Thyroid gland (tissue), 4 donors: ENCODE measurements around the gene SPPL2C. TPM values are rescaled to one million over a fixed set of nuclear protein-coding genes. Genes with fewer than 3 reads are reported as not detected.
"Not testable (repeated sequence)": the region's sequence is repeated elsewhere in the genome, so short reads cannot be mapped to it uniquely, and the experiment has no call there.

Experiments
- DNase-seq, 2 donors: peaks; one replicate each; pipeline ENCODE4 v3.0.0-alpha.2; 2019
- H3K27ac ChIP-seq, 3 donors: fragments of 200-600 bp; sonication (generic); 1 replicate in 2 of 3; 2 replicates in 1 of 3; pipeline ENCODE4 v1.5.1; 2016 to 2019; ENCODE audit warnings: mild to moderate bottlenecking in 1 of 3, moderate library complexity in 1 of 3
- H3K27me3 ChIP-seq: fragments of 200-600 bp; sonication (generic); one replicate; pipeline ENCODE4 v1.5.1; 2019
- H3K36me3 ChIP-seq, 2 donors: fragments of 200-600 bp; sonication (generic); one replicate each; pipeline ENCODE4 v1.5.1; 2016 to 2019
- H3K4me1 ChIP-seq, 2 donors: fragments of 200-600 bp; sonication (generic); one replicate each; pipeline ENCODE4 v1.5.1; 2017 to 2019
- H3K4me3 ChIP-seq, 3 donors: fragments of 200-600 bp; sonication (generic); replicated peaks in 1 of 3; 1 replicate in 2 of 3; 2 replicates in 1 of 3; pipeline ENCODE4 v1.5.1; 2016; ENCODE audit warnings: mild to moderate bottlenecking in 1 of 3
- H3K9me3 ChIP-seq: fragments of 200-600 bp; sonication (generic); one replicate; pipeline ENCODE4 v1.5.1; 2017
- CTCF ChIP-seq, 6 experiments: fragments of 200-600 bp in 3 of 6; fragments of 450-650 bp in 3 of 6; sonication (generic) in 3 of 6; IDR thresholded peaks; one replicate each; pipeline ENCODE4 v1.5.1; 2016 to 2019; ENCODE audit warnings: antibody characterized with exemption in 6 of 6, mild to moderate bottlenecking in 2 of 6, inconsistent platforms in 1 of 6, moderate library complexity in 1 of 6
- POLR2A ChIP-seq, 2 donors: fragments of 450-650 bp; IDR thresholded peaks; one replicate each; pipeline ENCODE4 v1.6.1; 2017; ENCODE audit warnings: antibody characterized with exemption in 2 of 2, mild to moderate bottlenecking in 2 of 2, moderate library complexity in 1 of 2
- WGBS, 2 donors: methylation state at CpG; one replicate each; pipeline ENCODE4 v1.1.5; 2017; 5-methylcytosine and 5-hydroxymethylcytosine counted together
- intact Hi-C: fragments of 100-400 bp; cut with DNase I; formaldehyde crosslinking; loops from one replicate; pipeline ENCODE4 v1.15.1; 2023
- total RNA-seq, 4 donors: library from RNA; depleted of rRNA; stranded (reverse); fragments of >200 nt; gene quantifications; one replicate each; pipeline ENCODE4 v1.2.3, GENCODE V29; 2016

The SPPL2C gene
- total RNA-seq, 4 donors from 2014 or later, result 0.13 TPM; not detected in 3

GRCh38 chr17:45854209-45854608 is 9.5 kb downstream of the SPPL2C start:
- no peaks in the 10 kb centered on the region for H3K27me3 ChIP-seq
- H3K27ac ChIP-seq, result no peak overlapping the region
- H3K9me3 ChIP-seq, result no peaks in the 10 kb centered on the region
- intact Hi-C loops, result no loop called here
- no peak for TF ChIP-seq CTCF (IDR thresholded peaks at IDR 0.05)
- TF ChIP-seq POLR2A (IDR thresholded peaks at IDR 0.05), result no peak
- no peaks in the 10 kb centered on the region for H3K36me3 ChIP-seq
- H3K4me1 ChIP-seq, result no peaks in the 10 kb centered on the region
- DNase-seq, result no peak
- 70 to 77% methylated on average over 7 to 9 of the region's 9 CpGs for WGBS, 2 donors
- H3K4me3 ChIP-seq, result no peak overlapping the region

GRCh38 chr17:45855691-45856336 is 11.1 kb downstream of the SPPL2C start:
- TF ChIP-seq CTCF (IDR thresholded peaks at IDR 0.05), result no peak
- no peak for TF ChIP-seq POLR2A (IDR thresholded peaks at IDR 0.05)

GRCh38 chr17:45857977-45858708 is 13.5 kb downstream of the SPPL2C start:
- TF ChIP-seq POLR2A (IDR thresholded peaks at IDR 0.05), result no peak
- TF ChIP-seq CTCF (IDR thresholded peaks at IDR 0.05), result no peak
- Histone ChIP-seq H3K36me3 (no peaks in the 10 kb centered on the region), H3K27me3 (no peaks in the 10 kb centered on the region), H3K4me1 (no peaks in the 10 kb centered on the region), H3K4me3 (no peak overlapping the region), H3K9me3 (no peaks in the 10 kb centered on the region), H3K27ac (no peak overlapping the region)
- intact Hi-C loops, result no loop called here
- WGBS, 2 donors, result 37 to 39% methylated on average over 10 of the region's 10 CpGs
- peak; percentile 25 to 63 for DNase-seq

More at GRCh38 chr17:45855691-45856336, 11.1 kb downstream of the SPPL2C start:
- 56 to 77% methylated on average over 2 of the region's 2 CpGs for WGBS, 2 donors
- Histone ChIP-seq H3K36me3 (no peaks in the 10 kb centered on the region), H3K27ac (no peak overlapping the region), H3K9me3 (no peaks in the 10 kb centered on the region), H3K27me3 (no peaks in the 10 kb centered on the region), H3K4me3 (no peak overlapping the region), H3K4me1 (no peaks in the 10 kb centered on the region)
- intact Hi-C loops, result no loop called here
- DNase-seq, result no peak

GRCh38 chr17:45861165-45861564 is 16.5 kb downstream of the SPPL2C start:
- Histone ChIP-seq H3K27me3 (no peaks in the 10 kb centered on the region), H3K9me3 (no peaks in the 10 kb centered on the region), H3K36me3 (no peaks in the 10 kb centered on the region), H3K4me1 (no peaks in the 10 kb centered on the region), H3K4me3 (no peak overlapping the region), H3K27ac (no peak overlapping the region)
- 80 to 81% methylated on average over 7 of the region's 7 CpGs for WGBS, 2 donors
- no peak for DNase-seq
- no peak for TF ChIP-seq POLR2A (IDR thresholded peaks at IDR 0.05)
- TF ChIP-seq CTCF (IDR thresholded peaks at IDR 0.05), result no peak
- intact Hi-C loops, result no loop called here

- WGBS, 2 donors, result 80 to 82% methylated on average over 9 of the region's 9 CpGs
- H3K4me1 ChIP-seq, H3K27ac ChIP-seq, intact Hi-C loops, H3K9me3 ChIP-seq, H3K4me3 ChIP-seq, H3K36me3 ChIP-seq, DNase-seq, H3K27me3 ChIP-seq: not testable (repeated sequence)
Measured at GRCh38 chr17:45862127-45862526, 17.4 kb downstream of the SPPL2C start.
